Esophagus muscularis mucosa (tissue), 4 donors: Measurements from ENCODE around the gene ATG16L2. TPM values are rescaled to one million over a fixed set of nuclear protein-coding genes. Genes with fewer than 3 reads are reported as not detected.
"Not testable (repeated sequence)": the region's sequence is repeated elsewhere in the genome, so short reads cannot be mapped to it uniquely, and the experiment has no call there.

Experiments used
- DNase-seq: peaks from one replicate; pipeline ENCODE4 v3.0.0-alpha.2; 2017; ENCODE audit errors: extremely low spot score
- H3K27ac ChIP-seq, 4 donors: fragments of 200-600 bp; sonication (generic); replicated peaks in 1 of 4; 1 replicate in 3 of 4; 2 replicates in 1 of 4; pipeline ENCODE4 v1.5.1; 2016 to 2019; ENCODE audit warnings: mild to moderate bottlenecking in 1 of 4
- H3K27me3 ChIP-seq, 4 donors: fragments of 200-600 bp; sonication (generic); one replicate each; pipeline versions ENCODE4 v1.5.1 to v1.6.0; 2016 to 2019
- H3K36me3 ChIP-seq, 4 donors: fragments of 200-600 bp; sonication (generic); one replicate each; pipeline ENCODE4 v1.5.1; 2016 to 2019
- H3K4me1 ChIP-seq, 4 donors: fragments of 200-600 bp; sonication (generic); one replicate each; pipeline ENCODE4 v1.5.1; 2016 to 2019
- H3K4me3 ChIP-seq, 4 donors: fragments of 200-600 bp; sonication (generic); 1 replicate in 2 of 4; 2 replicates in 2 of 4; pipeline ENCODE4 v1.5.1; 2016 to 2019; ENCODE audit warnings: mild to moderate bottlenecking in 4 of 4, moderate library complexity in 1 of 4
- H3K9me3 ChIP-seq, 4 donors: fragments of 200-600 bp; sonication (generic); 1 replicate in 3 of 4; 2 replicates in 1 of 4; pipeline ENCODE4 v1.5.1; 2016 to 2019
- CTCF ChIP-seq, 3 experiments: fragments of 200-600 bp in 2 of 3; fragments of 450-650 bp in 1 of 3; sonication (generic) in 2 of 3; IDR thresholded peaks; one replicate each; pipeline ENCODE4 v1.5.1; 2017 to 2019; ENCODE audit warnings: antibody characterized with exemption in 3 of 3, mild to moderate bottlenecking in 2 of 3, moderate library complexity in 1 of 3
- EP300 ChIP-seq: sonication (generic); formaldehyde crosslinking; IDR thresholded peaks from one replicate; pipeline ENCODE4 v1.6.1; 2017; ENCODE audit warnings: antibody characterized with exemption
- POLR2A ChIP-seq: fragments of 450-650 bp; IDR thresholded peaks from one replicate; pipeline ENCODE4 v1.6.1; 2017; ENCODE audit warnings: antibody characterized with exemption, moderate library complexity, mild to moderate bottlenecking, low read depth
- POLR2AphosphoS5 ChIP-seq, 2 donors: sonication (generic); formaldehyde crosslinking; IDR thresholded peaks; one replicate each; pipeline ENCODE4 v1.6.1; 2017; ENCODE audit warnings: antibody characterized with exemption in 2 of 2
- WGBS: methylation state at CpG from one replicate; pipeline ENCODE4 v1.1.5; 2018; 5-methylcytosine and 5-hydroxymethylcytosine counted together
- intact Hi-C: fragments of 100-400 bp; cut with DNase I; formaldehyde crosslinking; loops from one replicate; pipeline ENCODE4 v1.15.1; 2023
- total RNA-seq, 4 donors: library from RNA; depleted of rRNA; stranded (reverse); fragments of >200 nt; gene quantifications; one replicate each; pipeline versions ENCODE4 v1.1.0 to v1.2.1, GENCODE V29; 2016

Gene ATG16L2
- total RNA-seq, 4 donors from 2014 or later = 11.8 to 19.3 (median 18.2) TPM

DNA sequence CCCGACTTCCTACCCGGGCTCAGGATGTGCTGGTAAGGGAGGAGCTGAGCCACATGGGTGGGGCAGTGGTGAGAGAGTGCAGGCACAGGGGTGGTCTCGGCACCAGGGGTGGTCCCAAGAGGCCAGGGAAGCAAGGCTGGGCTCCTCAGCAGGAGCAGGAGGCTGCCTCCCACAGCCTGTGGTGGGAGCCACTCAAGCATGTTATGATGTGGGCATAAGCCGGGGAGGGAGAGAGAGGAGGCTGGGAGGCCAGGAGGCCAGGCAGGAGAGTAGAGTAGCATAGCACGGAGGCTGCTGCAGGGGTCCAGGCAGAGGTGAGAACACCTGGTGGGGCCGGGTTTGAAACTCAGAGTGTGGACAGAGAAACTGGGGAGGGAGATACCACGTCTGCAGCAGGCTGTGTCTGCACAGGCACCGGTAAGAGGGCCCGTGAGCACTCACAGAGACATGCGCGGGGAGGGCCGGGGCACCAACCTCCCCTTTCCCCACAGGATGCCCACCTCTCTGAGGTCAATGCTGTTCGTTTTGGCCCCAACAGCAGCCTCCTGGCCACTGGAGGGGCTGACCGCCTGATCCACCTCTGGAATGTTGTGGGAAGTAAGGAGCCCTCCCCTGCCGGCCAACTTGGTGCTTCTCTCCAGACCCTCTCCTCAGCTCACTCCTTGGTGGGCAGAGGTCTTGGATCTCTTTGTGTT lies 10.7 kb downstream of the ATG16L2 start:
- Histone ChIP-seq H3K4me1 (peaks cover 16 to 28% (median 24%) of the 10 kb centered on the region in 4 donors), H3K27me3 (no peaks in the 10 kb centered on the region), H3K4me3 (no peak overlapping the region), H3K27ac (no peak overlapping the region), H3K36me3 (peaks cover 0 to 26% (median 14%) of the 10 kb centered on the region in 4 donors), H3K9me3 (no peaks in the 10 kb centered on the region)
- no peak for TF ChIP-seq POLR2AphosphoS5 (IDR thresholded peaks at IDR 0.05)
- no peak for TF ChIP-seq EP300
- no peak for TF ChIP-seq CTCF (IDR thresholded peaks at IDR 0.05)
- 63% methylated on average over 9 of the region's 15 CpGs for WGBS
- no peak for DNase-seq
- intact Hi-C loops = no loop called here

- H3K9me3 ChIP-seq = no peaks in the 10 kb centered on the region
- peaks cover 0 to 27% (median 15%) of the 10 kb centered on the region in 4 donors for H3K36me3 ChIP-seq
- no peak for DNase-seq
- TF ChIP-seq POLR2AphosphoS5 (IDR thresholded peaks at IDR 0.05) (no peak), POLR2A (no peak)
- H3K27me3 ChIP-seq = no peaks in the 10 kb centered on the region
- WGBS = 51% methylated on average over 2 of the region's 4 CpGs
- peaks cover 16 to 28% (median 24%) of the 10 kb centered on the region in 4 donors for H3K4me1 ChIP-seq
- no peak overlapping the region for H3K4me3 ChIP-seq
- intact Hi-C loops = no loop called here
- H3K27ac ChIP-seq = no peak overlapping the region
These were observed 11.4 kb downstream of the ATG16L2 start for GRCh38 chr11:72825661-72826060.

- H3K27ac ChIP-seq = no peak overlapping the region
- no peaks in the 10 kb centered on the region for H3K9me3 ChIP-seq
- TF ChIP-seq EP300 (no peak), POLR2AphosphoS5 (IDR thresholded peaks at IDR 0.05) (no peak)
- peaks cover 0 to 23% (median 15%) of the 10 kb centered on the region in 4 donors for H3K36me3 ChIP-seq
- H3K4me1 ChIP-seq = peaks cover 14 to 27% (median 21%) of the 10 kb centered on the region in 4 donors
- intact Hi-C loops = no loop called here
- WGBS = 100% methylated on average over 5 of the region's 15 CpGs
- no peak overlapping the region for H3K4me3 ChIP-seq
- no peaks in the 10 kb centered on the region for H3K27me3 ChIP-seq
- DNase-seq = no peak
These were observed 12.2 kb downstream of the ATG16L2 start for GRCh38 chr11:72826191-72826941.

GRCh38 chr11:72826942-72827480 lies 12.8 kb downstream of the ATG16L2 start:
- Histone ChIP-seq H3K9me3 (no peaks in the 10 kb centered on the region), H3K4me3 (no peak overlapping the region), H3K36me3 (peaks cover 0 to 23% (median 15%) of the 10 kb centered on the region in 4 donors), H3K27ac (peak overlapping the region in 1 of 4 donors; percentile 15), H3K4me1 (peaks cover 14 to 27% (median 21%) of the 10 kb centered on the region in 4 donors), H3K27me3 (no peaks in the 10 kb centered on the region)
- TF ChIP-seq POLR2A (no peak), POLR2AphosphoS5 (IDR thresholded peaks at IDR 0.05) (no peak)
- 91% methylated on average over 6 of the region's 8 CpGs for WGBS
- no peak for DNase-seq
- intact Hi-C loops = no loop called here

DNA sequence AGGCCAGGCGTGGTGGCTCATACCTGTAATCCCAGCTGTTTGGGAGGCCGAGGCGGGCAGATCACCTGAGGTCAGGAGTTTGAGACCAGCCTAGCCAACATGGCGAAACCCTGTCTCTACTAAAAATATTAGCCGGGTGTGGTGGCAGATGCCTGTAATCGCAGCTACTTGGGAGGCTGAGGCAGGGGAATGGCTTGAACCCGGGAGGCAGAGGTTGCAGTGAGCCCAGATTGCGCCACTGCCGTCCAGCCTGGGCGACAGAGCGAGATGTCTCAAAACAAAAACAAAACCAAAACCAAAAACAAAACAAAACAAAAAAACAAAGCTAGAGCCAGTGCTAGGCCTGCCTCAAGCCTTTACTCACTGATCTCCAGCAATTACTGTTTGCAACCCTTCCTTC lies 13.4 kb downstream of the ATG16L2 start:
- intact Hi-C loops, H3K9me3 ChIP-seq, DNase-seq, H3K4me3 ChIP-seq, H3K27me3 ChIP-seq: not testable (repeated sequence)
- WGBS = 77% methylated on average over 11 of the region's 11 CpGs
- Histone ChIP-seq H3K4me1 (peaks cover 16 to 27% (median 21%) of the 10 kb centered on the region in 4 donors), H3K36me3 (peaks cover 0 to 23% (median 15%) of the 10 kb centered on the region in 4 donors), H3K27ac (peak overlapping the region in 1 of 4 donors; percentile 15)

DNA sequence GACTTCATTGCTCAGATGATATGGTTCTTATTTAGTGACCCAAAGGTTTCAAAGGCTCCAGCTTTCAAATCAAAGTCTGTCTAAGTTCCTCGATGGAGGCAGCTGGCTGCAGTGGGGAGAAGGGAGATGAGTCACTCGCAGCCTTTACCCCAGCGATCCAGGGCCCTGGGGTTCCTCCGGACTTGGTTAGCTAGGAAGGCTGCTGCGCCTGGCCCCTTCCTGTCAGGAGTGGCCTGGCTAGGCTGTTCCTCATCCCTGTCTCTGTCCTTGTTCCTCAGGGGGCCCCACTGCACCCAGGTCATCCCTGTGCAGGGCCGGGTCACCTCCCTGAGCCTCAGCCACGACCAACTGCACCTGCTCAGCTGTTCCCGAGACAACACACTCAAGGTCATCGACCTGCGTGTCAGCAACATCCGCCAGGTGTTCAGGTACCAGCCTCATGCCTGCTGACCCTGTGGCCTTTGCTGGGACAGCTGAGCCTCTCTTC lies 13.9 kb downstream of the ATG16L2 start:
- intact Hi-C loops = no loop called here
- no peak overlapping the region for H3K4me3 ChIP-seq
- H3K27ac ChIP-seq = peak overlapping the region; percentile 11 to 30 (median 22)
- H3K27me3 ChIP-seq = no peaks in the 10 kb centered on the region
- no peaks in the 10 kb centered on the region for H3K9me3 ChIP-seq
- H3K4me1 ChIP-seq = peaks cover 20 to 32% (median 24%) of the 10 kb centered on the region in 4 donors
- H3K36me3 ChIP-seq = peaks cover 0 to 23% (median 15%) of the 10 kb centered on the region in 4 donors
- no peak for DNase-seq
- TF ChIP-seq CTCF (IDR thresholded peaks at IDR 0.05) = no peak
- peak in 1 of 2 donors; percentile 4 for TF ChIP-seq POLR2AphosphoS5 (IDR thresholded peaks at IDR 0.05)
- 60% methylated on average over 5 of the region's 11 CpGs for WGBS
